H54 (cell line): Measurements from ENCODE around the gene IFT122.
A peak's percentile ranks its signal among the peaks of the same experiment; 100 is the strongest.

Experiments used
- DNase-seq: peaks from one replicate; pipeline ENCODE4 v3.0.0; 2011; ENCODE audit warnings: low spot score, mixed read lengths; ENCODE audit not compliant: insufficient read length
- FAIRE-seq: peaks from 3 replicates; lab custom pipeline; 2011; peaks lifted over from hg19 to GRCh38; lab: Jason Lieb, UNC
- POLR2A ChIP-seq: IDR thresholded peaks from 2 replicates; pipeline ENCODE4 v1.6.1; 2011; ENCODE audit warnings: low read depth, mild to moderate bottlenecking, low read length

The IFT122 gene

DNA sequence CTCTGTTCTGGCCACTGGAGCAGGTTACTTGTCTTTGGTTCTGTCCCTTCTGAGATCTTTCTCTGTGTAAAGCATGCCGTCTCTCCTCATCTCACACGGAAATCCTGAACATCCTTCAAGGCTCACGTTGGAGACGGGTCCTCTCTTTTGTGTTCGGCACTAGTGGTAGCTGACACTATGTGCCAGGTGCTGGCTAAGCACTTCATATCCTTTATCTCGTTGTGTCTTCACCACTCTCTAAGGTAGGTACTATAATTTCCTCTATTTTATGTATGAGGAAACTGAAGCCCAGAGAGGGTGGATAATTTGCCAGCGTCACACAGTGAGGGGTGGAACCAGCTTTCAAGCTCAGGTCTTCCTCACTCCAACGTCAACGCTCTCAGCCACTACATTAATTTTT is 1.2 kb downstream of the IFT122 start:
- TF ChIP-seq POLR2A = no peak
- DNase-seq (no peak), FAIRE-seq (no peak)

GRCh38 chr3:129441782-129442181 is 1.8 kb downstream of the IFT122 start:
- DNase-seq = no peak
- FAIRE-seq = no peak
- no peak for TF ChIP-seq POLR2A

DNA sequence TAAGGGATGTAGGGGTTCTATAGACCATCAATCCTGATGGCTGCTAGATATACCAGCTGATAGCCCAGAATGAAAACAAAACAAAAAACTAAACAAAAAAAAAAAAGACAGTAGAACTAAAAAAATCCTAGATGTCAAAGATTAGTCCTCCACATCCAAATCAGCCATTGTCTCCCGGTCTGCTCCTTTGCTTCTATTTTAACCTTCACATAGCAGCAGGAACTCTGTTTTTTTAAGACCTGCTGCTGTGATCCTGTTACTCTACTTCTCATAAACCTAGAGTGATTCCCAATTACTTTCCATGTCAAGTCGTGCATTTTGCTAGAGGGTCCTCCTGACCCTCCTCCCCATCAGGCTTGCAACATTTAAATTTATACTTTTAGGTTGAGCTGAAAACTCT is 2.5 kb downstream of the IFT122 start:
- TF ChIP-seq POLR2A = no peak
- FAIRE-seq = no peak
- no peak for DNase-seq

DNA sequence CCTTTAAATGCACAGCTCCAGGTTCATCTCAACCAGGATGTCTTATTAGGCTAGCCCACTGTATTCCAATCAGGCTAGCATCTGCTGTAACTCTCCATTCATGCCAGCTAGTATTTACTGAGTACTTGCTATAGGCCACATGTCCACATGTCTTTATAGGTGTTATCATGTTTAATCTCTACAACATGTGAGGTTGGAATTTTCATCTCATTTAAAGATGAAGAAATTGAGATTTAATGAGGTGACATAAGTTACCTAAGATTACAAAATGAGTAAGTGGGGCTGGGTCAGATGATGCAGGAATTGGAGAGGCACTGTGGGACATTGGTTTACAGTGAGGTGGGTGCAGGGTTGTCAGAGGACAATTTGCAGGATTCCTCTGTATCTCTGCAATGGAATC is 2.9 kb downstream of the IFT122 start:
- FAIRE-seq (no peak), DNase-seq (no peak)
- no peak for TF ChIP-seq POLR2A

GRCh38 chr3:129445471-129445870 is 5.4 kb downstream of the IFT122 start:
- DNase-seq (no peak), FAIRE-seq (no peak)
- no peak for TF ChIP-seq POLR2A

DNA sequence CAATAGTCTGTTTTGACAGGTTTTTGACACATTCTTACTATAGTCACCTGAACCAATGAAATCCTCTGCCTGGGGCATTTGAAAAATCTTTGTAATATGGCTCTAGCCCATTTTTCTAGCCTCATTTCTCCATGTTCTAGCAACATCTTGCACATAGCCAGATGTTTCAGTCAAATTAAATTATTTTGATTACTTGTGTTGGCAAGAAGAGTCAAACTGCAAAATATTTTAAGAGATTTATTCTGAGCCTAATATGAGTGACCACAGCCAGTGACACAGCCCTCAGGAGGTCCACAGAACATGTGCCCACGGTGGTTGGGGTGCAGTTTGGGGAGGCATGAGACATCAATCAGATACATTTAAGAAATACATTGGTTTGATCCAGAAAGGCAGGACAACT is 6.9 kb downstream of the IFT122 start:
- FAIRE-seq (no peak), DNase-seq (no peak)
- TF ChIP-seq POLR2A = no peak

GRCh38 chr3:129448186-129448895 is 8.3 kb downstream of the IFT122 start:
- TF ChIP-seq POLR2A = no peak
- no peak for DNase-seq
- no peak for FAIRE-seq

GRCh38 chr3:129449279-129450115 is 9.5 kb downstream of the IFT122 start:
- FAIRE-seq = no peak
- TF ChIP-seq POLR2A = no peak
- no peak for DNase-seq

DNA sequence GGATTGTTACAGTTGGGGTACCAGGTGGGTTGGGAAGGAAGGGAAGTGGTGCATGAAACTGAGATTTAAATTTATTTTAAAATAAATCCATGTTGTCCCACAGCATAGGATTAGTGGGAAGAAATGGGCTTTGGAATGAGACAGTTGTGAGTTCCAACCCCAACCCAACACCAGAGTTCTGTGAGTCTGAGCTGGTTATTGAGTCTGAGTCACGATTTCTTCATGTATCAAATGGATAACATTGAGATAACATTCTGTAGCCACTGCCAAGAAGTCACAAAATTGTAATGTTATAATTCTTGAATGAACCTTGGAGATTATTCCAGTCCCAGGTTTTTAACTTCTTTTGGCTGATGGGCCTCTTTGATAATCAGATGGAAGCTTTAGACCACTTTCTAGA is 13.7 kb downstream of the IFT122 start:
- no peak for FAIRE-seq
- DNase-seq = no peak
- no peak for TF ChIP-seq POLR2A

GRCh38 chr3:129460155-129460554 is 20.1 kb downstream of the IFT122 start:
- DNase-seq (no peak), FAIRE-seq (no peak)
- no peak for TF ChIP-seq POLR2A

DNA sequence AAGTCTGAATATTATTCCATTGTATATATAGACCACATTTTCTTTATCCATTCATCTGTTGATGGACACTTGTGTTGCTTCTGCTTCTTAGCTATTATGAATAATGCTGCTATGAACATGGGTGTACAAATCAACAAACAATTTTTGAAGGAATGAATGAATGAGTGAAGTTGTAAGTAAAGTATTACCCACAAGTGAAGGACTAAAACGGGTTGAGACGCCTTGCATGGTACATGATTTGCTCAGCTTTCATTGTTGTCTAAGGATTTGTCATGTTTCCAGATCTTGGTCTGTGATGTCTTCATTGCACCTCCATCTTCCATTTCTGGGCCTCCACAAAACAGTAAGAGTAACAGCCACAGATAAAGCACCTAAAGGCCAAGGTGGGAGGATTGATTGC is 20.5 kb downstream of the IFT122 start:
- TF ChIP-seq POLR2A = no peak
- DNase-seq (no peak), FAIRE-seq (no peak)

DNA sequence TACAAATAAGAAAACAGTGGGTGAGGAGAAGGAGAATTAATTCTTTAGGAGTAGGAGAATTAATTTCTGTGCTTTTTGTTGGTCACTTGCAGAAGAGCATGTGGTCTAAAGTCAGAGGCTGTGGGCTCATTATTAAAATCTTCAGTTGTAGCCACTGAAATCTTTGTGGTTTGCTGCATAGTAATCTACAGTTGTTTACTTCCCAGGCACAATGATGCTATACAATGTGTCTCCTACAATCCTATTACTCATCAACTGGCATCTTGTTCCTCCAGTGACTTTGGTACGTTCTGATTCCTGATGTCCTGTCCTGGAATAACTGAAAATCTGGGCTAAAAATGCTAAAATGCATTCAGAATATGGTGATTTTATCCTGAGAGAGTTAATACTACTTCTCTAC is 21.0 kb downstream of the IFT122 start:
- peak; percentile 44 for DNase-seq
- peak; percentile 41 for FAIRE-seq
- TF ChIP-seq POLR2A = no peak

DNA sequence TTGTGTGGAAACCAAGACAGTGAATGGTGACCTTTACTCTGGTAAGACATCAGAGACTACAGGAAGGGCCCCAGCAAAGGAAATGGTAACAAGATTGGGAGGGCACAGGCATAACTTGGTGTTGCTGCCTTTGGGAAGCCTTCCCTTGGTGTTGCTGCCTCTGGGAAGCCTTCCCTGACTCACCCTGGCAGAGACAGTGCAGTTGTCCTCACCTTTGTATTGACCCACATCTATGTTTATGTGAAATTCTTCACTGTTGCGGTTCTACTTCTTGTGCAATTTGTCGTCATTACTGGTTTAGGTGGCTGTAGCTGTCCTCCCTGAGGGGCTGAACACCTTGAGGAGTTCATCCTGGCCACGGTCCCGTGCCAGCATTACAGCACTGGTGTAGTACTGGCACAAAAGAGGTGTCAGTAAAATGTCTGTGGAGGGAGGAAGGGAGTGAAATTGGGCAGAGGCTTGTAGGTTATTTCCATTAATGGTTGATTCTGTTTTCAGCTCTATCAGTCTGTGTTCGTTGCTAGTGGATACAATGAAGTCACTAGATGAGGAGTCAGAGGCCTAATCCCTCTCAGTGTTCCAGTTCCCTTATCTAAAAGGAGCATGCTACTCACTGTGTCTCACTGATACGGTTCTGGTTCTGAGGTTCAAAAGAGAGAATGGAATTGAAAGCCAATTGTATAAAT is 21.6 kb downstream of the IFT122 start:
- no peak for TF ChIP-seq POLR2A
- no peak for FAIRE-seq
- peak; percentile 27 for DNase-seq

DNA sequence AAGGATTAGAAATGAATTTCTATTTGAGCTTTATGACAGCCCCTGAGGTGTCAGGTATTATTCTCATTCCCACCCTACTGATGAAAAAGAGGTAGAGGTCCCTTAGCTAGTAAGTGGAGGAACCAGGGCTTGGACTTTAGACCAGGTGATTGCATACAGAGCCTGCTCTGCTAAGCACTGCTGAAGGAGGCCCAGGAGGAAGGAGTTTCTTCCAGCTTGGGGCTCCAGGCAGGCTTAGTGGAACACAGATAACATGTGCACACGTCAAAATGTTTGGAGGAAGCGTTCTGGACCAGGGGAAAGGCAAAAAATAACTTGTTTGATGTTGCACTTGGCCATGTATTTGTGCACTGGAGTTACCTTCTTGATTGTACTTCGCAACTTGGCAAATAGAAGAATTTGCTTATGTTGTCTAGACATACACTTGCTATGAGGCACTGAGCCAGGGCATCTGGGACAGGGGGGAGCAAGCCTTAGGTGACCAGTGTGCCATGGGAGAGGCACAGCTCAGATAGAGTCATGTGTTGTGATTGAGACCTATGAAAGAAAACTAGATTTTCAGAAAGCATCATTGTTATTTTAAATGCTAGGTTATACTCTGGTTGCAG is 22.4 kb downstream of the IFT122 start:
- TF ChIP-seq POLR2A = no peak
- FAIRE-seq (no peak), DNase-seq (no peak)
